Gastrocnemius medialis (tissue), 4 donors: ENCODE data around the gene UBE2Q1. TPM values are rescaled to one million over a fixed set of nuclear protein-coding genes. Genes with fewer than 3 reads are reported as not detected.
A peak's percentile ranks its signal among the peaks of the same experiment; 100 is the strongest.

Experiments used
- ATAC-seq, 2 donors: fragments of 150-250 bp; one replicate each; pipeline ENCODE4 v1.9.1; 2016
- DNase-seq, 2 donors: peaks; one replicate each; pipeline ENCODE4 v3.0.0-alpha.2; 2019
- H3K27ac ChIP-seq, 4 donors: fragments of 200-600 bp; sonication (generic); 1 replicate in 1 of 4; 2 replicates in 3 of 4; pipeline ENCODE4 v1.5.1; 2016 to 2018; ENCODE audit warnings: mild to moderate bottlenecking in 2 of 4, moderate library complexity in 1 of 4
- H3K27me3 ChIP-seq, 3 donors: fragments of 200-600 bp; sonication (generic) in 2 of 3; 1 replicate in 1 of 3; 2 replicates in 2 of 3; pipeline versions ENCODE4 v1.5.1 to v1.6.0; 2016 to 2019; ENCODE audit warnings: mild to moderate bottlenecking in 1 of 3, moderate library complexity in 1 of 3
- H3K36me3 ChIP-seq, 2 donors: fragments of 200-600 bp; sonication (generic) in 1 of 2; one replicate each; pipeline ENCODE4 v1.5.1; 2017 to 2018
- H3K4me1 ChIP-seq, 2 donors: fragments of 200-600 bp; sonication (generic) in 1 of 2; one replicate each; pipeline ENCODE4 v1.5.1; 2016 to 2017; ENCODE audit warnings: mild to moderate bottlenecking in 2 of 2
- H3K4me3 ChIP-seq, 4 donors: fragments of 200-600 bp; sonication (generic) in 3 of 4; 1 replicate in 1 of 4; 2 replicates in 3 of 4; pipeline ENCODE4 v1.5.1; 2016 to 2019; ENCODE audit warnings: mild to moderate bottlenecking in 2 of 4
- H3K9me3 ChIP-seq, 3 donors: fragments of 200-600 bp; sonication (generic) in 2 of 3; 1 replicate in 1 of 3; 2 replicates in 2 of 3; pipeline ENCODE4 v1.5.1; 2016 to 2019
- CTCF ChIP-seq, 5 experiments: fragments of 450-650 bp in 3 of 5; fragments of 200-600 bp in 2 of 5; sonication (generic) in 2 of 5; IDR thresholded peaks in 4 of 5; conservative IDR thresholded peaks in 1 of 5; 1 replicate in 4 of 5; 2 replicates in 1 of 5; pipeline ENCODE4 v1.5.1; 2016 to 2019; ENCODE audit warnings: antibody characterized with exemption in 5 of 5, mild to moderate bottlenecking in 3 of 5, moderate library complexity in 3 of 5
- POLR2A ChIP-seq, 2 donors: fragments of 450-650 bp; IDR thresholded peaks; one replicate each; pipeline ENCODE4 v1.6.1; 2017; ENCODE audit warnings: antibody characterized with exemption in 2 of 2, mild to moderate bottlenecking in 2 of 2, moderate library complexity in 2 of 2
- in situ Hi-C, 4 donors: fragments of 200-750 bp; cut with MboI; loops; one replicate each; pipeline versions ENCODE4 v1.15.0 to v1.8.0; 2017; ENCODE audit warnings: low sequenced_read_pairs in 4 of 4
- intact Hi-C: fragments of 100-400 bp; cut with DNase I; formaldehyde crosslinking; loops from one replicate; pipeline ENCODE4 v1.15.1; 2023; ENCODE audit warnings: low total_unique reads
- total RNA-seq, 4 donors: library from RNA; depleted of rRNA; stranded (reverse); fragments of >200 nt; gene quantifications; one replicate each; pipeline versions ENCODE4 v1.1.0 to v1.2.3, GENCODE V29; 2016

The UBE2Q1 gene
- total RNA-seq, 4 donors from 2014 or later = 18.8 to 42.8 (median 24.1) TPM

DNA sequence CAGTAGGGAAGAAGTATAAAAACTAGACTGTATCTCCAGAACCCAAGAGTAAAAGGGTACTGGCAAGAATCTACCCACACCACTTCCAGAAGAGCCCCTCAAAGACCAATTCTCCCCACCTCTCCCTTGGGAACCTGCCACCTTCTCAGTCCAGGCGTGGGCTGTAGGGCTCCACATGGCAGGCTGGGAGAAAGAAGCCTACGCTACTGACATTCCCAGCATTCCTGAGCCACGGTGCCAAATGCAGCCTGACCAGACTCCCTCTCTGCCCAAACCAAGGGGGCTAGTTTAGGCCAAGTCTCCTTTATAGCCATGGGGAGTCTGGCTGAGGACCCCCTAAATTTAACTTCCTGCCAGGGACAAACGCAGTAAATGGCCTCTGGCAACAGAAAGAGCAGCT, 2.0 kb downstream of the UBE2Q1 start:
- H3K27me3 ChIP-seq = no peaks in the 10 kb centered on the region
- peak overlapping the region; percentile 66 to 90 (median 76) for H3K4me3 ChIP-seq
- no peaks in the 10 kb centered on the region for H3K9me3 ChIP-seq
- intact Hi-C loops = loop anchor here (5.0 to 10.0 kb wide), 3 partner anchors 362 to 581 kb away; partner anchors contain the start of genes SLC50A1, TPM3 and ZBTB7B
- peaks cover 0 to 45% of the 10 kb centered on the region in 2 donors for H3K36me3 ChIP-seq
- ATAC-seq (no peak), DNase-seq (no peak)
- H3K27ac ChIP-seq = peak overlapping the region; percentile 81 to 98 (median 90)
- peaks cover 39 to 41% of the 10 kb centered on the region in 2 donors for H3K4me1 ChIP-seq
- in situ Hi-C loops = loop anchor here in 1 of 4 donors (25.0 kb wide), 1 partner anchor 206 kb away; no protein-coding TSS in a partner anchor
- TF ChIP-seq POLR2A (IDR thresholded peaks at IDR 0.05) = no peak
- TF ChIP-seq CTCF (IDR thresholded peaks at IDR 0.05 in 4 of 5, conservative IDR thresholded peaks at IDR 0.05 in 1 of 5) = no peak

GRCh38 chr1:154553056-154554030, 5.1 kb downstream of the UBE2Q1 start:
- Histone ChIP-seq H3K9me3 (no peaks in the 10 kb centered on the region), H3K27me3 (no peaks in the 10 kb centered on the region), H3K36me3 (peaks cover 0 to 74% of the 10 kb centered on the region in 2 donors), H3K27ac (peak overlapping the region; percentile 34 to 63 (median 59)), H3K4me3 (no peak overlapping the region), H3K4me1 (peaks cover 32 to 36% of the 10 kb centered on the region in 2 donors)
- DNase-seq (peak; percentile 30 to 48), ATAC-seq (peak; percentile 72)
- intact Hi-C loops = loop anchor here (1.0 to 10.0 kb wide), 2 partner anchors 154 to 359 kb away; partner anchors contain the start of gene TPM3
- in situ Hi-C loops = loop anchor here in 2 of 4 donors (5.0 to 25.0 kb wide), 2 partner anchors 71 to 209 kb away; no protein-coding TSS in a partner anchor
- TF ChIP-seq POLR2A (IDR thresholded peaks at IDR 0.05) (no peak), CTCF (IDR thresholded peaks at IDR 0.05 in 4 of 5, conservative IDR thresholded peaks at IDR 0.05 in 1 of 5) (no peak)

GRCh38 chr1:154552036-154552435, 6.4 kb downstream of the UBE2Q1 start:
- in situ Hi-C loops = loop anchor here in 2 of 4 donors (5.0 to 25.0 kb wide), 2 partner anchors 70 to 210 kb away; no protein-coding TSS in a partner anchor
- H3K36me3 ChIP-seq = peaks cover 0 to 74% of the 10 kb centered on the region in 2 donors
- no peak for ATAC-seq
- no peak for TF ChIP-seq POLR2A (IDR thresholded peaks at IDR 0.05)
- TF ChIP-seq CTCF (IDR thresholded peaks at IDR 0.05 in 4 of 5, conservative IDR thresholded peaks at IDR 0.05 in 1 of 5) = no peak
- no peak overlapping the region for H3K27ac ChIP-seq
- peaks cover 26 to 29% of the 10 kb centered on the region in 2 donors for H3K4me1 ChIP-seq
- H3K4me3 ChIP-seq = no peak overlapping the region
- intact Hi-C loops = loop anchor here (10.0 kb wide), 1 partner anchor 357 kb away; the partner anchor contains the start of gene TPM3
- no peaks in the 10 kb centered on the region for H3K27me3 ChIP-seq
- DNase-seq = no peak
- H3K9me3 ChIP-seq = no peaks in the 10 kb centered on the region

DNA sequence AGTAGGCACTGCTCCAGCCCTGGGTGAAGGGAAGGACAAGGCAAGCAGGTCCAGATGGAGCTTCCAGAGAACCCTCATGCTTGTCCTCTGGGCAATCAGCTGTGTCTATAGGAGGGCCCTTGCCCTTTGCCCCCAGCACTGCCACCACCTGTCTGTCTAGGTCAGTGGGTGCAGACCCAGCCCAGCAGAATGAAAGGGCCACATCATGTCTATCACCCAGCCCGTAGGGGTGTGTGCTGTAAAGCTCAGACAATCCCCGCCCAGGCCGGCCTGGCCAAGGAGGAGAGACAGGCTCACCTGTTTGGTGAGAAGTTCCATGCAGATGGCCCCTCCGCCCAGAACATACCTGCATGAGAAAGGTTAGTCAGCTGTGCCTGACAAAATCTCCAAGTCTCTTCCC, 7.0 kb downstream of the UBE2Q1 start:
- in situ Hi-C loops (loop anchor here in 2 of 4 donors (5.0 to 25.0 kb wide), 2 partner anchors 69 to 211 kb away; no protein-coding TSS in a partner anchor), intact Hi-C loops (loop anchor here (10.0 kb wide), 1 partner anchor 357 kb away; the partner anchor contains the start of gene TPM3)
- no peak overlapping the region for H3K4me3 ChIP-seq
- no peaks in the 10 kb centered on the region for H3K9me3 ChIP-seq
- H3K36me3 ChIP-seq = peaks cover 0 to 74% of the 10 kb centered on the region in 2 donors
- no peak overlapping the region for H3K27ac ChIP-seq
- no peaks in the 10 kb centered on the region for H3K27me3 ChIP-seq
- DNase-seq = no peak
- peaks cover 20 to 24% of the 10 kb centered on the region in 2 donors for H3K4me1 ChIP-seq
- TF ChIP-seq CTCF (IDR thresholded peaks at IDR 0.05 in 4 of 5, conservative IDR thresholded peaks at IDR 0.05 in 1 of 5) = no peak
- TF ChIP-seq POLR2A (IDR thresholded peaks at IDR 0.05) = no peak
- ATAC-seq = no peak
